T-helper 2 cell (primary cell): Measurements from ENCODE around the gene MYL12A.
"Not testable (repeated sequence)": the region's sequence is repeated elsewhere in the genome, so short reads cannot be mapped to it uniquely, and the experiment has no call there.

Source experiments
- DNase-seq, 5 experiments: peaks; one replicate each; pipeline versions ENCODE4 v3.0.0 to v3.0.0-alpha.2; 2012 to 2022
- total RNA-seq, 2 donors: gene quantifications; one replicate each; lab custom pipeline; 2026; lab: John Stamatoyannopoulos, UW

MYL12A gene
- 191 to 359 reads per million in 2 donors for total RNA-seq

DNA sequence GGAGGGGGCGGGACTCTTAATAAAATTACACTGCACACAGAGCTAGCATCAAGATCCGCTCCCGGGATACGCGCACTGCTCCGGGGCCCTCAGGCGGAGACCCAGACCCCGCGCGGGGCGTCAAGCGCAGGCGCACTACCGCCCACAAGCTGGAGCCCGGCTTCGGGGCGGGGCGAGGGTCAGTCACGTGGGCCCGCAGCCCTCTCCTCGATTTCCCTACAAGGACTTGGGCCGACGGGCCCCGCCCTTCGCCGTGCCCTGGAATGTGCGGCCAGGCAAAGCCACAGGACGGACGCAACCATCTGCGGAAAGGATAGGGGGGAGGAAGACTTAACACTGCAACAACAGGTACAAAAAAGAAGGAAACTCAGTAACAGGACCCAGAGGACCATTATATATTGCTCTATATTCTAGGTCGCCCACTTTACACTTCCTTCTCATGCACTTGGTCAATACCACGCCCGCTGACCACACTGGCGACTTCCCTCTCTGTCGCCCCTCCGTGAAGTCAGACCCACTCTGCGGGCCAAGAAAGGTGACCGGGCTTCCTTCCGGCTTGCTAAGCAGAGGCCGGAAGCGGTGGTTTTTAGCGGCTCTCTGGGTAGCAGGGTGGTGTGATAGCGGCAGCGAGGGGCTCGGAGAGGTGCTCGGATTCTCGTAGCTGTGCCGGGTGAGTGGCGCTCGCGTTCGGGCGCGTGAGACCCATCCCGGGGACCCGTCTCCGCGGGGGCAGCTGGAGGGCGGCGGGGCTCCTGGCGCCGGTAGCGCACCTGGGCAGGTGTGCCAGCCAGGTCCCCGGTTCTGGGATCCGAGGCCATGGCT is at the start of gene MYL12A:
Gene MYL12A, plus strand, starts transcription at position 562 of the 822 bp plus-strand sequence. CDS start 5,447 bp downstream, outside the sequence.
- peak; percentile 78 to 99 (median 88) for DNase-seq

DNA sequence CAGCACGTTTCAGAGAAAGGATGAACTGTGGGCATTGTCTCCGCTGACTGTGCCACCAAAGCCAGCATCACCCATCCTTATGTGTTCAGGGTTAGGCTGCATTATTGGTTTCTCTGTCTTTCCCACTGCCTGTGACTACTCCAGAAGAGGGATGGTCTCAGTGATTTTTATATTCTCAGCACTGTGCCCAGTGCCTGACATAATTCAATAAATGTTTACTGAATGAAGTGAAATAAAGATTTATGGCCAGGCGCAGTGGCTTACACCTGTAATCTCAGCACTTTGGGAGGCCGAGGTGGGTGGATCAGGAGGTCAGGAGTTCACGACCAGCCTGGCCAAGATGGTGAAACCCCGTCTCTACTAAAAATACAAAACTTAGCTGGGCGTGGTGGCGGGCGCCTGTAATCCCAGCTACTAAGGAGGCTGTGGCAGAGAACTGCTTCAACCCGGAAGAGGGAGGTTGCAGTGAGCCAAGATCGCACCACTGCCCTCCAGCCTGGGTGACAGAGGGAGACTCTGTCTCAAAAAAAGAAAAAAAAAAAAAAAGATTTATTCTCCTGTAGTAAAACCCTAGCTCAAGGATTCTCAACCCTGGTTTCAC is 49.2 kb upstream of the MYL12A start:
- DNase-seq, result not testable (repeated sequence)

DNA sequence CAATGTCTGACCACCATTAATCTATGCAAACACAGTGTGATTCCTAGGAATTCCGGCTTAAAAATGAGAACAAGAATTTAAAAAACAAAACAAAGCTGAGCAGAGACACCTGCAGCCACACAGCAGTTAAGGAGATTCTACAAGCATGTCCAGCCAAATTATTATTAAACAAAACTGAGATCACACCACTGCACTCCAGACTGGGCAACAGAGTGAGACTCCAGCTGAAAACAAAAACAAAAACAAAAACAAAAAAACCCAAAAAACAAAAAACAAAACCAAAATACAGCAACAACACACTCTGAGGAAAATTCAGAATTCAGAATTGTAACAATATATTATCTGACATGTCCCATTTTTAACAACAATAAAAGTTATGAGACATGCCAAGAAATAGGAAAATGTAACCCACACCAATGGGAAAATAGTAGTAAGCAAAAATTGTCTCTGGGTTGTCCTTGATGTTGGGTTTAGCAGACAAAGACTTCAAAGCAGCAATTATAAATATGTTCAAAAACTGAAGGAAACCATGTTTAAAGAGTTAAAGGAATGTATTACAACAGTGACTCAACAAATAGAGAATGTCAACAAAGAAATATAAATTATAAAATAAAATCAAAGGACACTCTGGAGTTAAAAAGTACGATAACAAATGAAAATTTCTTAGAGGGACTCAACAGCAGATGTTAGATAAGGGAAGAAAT is 47.5 kb upstream of the MYL12A start:
- no peak for DNase-seq

DNA sequence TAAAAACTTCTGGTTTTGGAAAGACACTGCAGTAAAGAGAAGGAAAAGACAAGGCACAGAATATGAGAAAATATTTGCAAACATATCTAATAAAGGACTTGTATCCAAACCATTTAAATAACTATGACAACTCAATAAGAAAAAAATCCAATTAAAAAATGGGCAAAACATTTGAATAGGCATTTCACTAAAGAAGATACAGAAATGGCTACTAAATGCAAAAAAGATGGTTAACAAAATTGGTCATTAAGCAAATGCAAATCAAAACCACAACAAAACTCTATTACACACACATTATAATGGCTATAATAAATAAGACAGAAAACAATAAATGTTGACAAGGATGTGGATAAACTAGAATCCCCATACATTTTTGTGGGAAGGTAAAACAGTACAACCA is 42.4 kb upstream of the MYL12A start:
- no peak for DNase-seq

DNA sequence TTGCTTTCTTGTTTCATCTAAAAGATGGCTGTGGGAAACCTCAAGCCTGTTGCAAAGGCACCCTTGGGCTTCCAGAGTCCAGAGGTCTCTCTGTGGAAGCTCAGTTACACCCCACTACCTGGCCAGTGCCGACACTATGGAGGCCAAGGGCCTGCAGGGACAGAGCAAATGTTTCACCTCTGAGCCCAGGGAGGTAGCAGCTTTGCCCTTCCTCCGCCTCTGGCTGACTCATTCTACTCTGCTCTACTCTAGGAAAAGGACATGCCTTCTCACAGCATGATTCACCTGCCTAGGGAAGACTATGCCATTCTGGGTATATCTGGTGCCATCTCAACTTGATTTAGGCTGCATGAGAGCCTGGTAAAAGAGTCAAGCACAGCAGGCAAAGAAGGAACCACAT is 40.0 kb upstream of the MYL12A start:
- DNase-seq, result no peak

DNA sequence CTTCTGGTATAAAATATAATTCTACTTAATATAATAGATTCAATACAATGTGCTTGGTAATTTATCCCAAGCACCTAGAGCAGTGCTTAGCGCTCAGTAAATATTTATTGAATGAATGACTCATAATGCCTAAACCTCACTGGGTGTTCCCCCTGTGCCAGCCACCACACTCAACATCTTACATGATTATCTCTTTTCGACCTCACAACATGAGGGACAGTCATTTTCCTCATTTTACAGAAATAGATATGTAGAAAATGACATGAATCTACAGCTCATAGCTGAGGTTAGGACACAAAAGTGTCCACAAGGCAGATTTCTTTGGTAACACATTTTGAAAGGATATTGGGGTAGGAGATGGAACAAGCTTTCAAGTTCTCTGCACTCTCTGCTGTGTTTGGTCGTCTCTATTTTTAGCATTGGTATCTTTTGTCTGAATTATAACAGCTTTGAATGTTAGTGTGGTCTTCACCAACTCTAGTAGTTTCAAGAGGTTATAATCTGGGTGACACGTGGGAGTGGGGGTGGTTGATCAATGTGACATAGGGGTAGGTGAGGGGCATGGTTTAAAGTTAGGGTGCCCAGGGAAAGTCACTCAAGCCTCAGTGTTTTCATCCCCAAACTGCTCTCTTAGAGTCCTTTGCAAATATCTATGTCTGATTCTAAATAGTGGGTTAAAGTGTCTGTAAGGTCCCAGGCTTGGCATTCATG is 37.6 kb upstream of the MYL12A start:
- DNase-seq, result peak in 1 of 5 experiments; percentile 76

DNA sequence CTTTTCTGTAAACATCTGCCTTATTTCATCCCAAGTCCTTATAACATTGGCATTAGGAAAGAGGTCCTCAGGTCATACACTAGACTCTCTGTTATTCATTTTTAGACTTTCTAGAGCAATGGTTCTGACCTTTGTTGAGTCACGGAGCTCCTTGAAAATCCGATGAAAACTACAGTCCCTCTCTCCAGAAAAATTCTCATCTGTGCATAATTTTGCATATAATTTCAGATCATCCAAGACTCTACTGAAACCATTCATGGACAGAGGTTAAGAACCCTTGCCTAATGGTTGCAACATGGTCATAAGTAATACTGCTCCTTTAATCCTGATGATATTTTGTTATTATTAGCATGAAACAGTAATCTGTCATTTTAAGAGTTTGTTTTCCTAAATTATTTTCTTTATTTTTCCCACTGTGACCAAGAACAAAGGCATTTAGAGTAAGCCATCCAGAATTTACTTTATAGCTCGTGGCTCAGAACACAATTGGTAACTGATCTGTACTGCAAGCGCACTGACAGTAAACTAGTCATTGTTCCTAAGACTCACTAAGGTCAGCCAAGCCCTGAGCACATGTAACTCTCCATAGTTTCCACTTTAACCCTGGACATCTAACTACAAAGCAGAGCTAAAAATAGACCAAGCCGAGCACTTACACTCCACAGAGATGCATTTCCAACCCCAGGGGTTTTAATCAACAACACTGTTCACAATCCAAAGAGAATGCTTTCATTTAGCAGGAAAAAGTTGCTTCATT is 36.2 kb upstream of the MYL12A start:
- DNase-seq, result no peak

DNA sequence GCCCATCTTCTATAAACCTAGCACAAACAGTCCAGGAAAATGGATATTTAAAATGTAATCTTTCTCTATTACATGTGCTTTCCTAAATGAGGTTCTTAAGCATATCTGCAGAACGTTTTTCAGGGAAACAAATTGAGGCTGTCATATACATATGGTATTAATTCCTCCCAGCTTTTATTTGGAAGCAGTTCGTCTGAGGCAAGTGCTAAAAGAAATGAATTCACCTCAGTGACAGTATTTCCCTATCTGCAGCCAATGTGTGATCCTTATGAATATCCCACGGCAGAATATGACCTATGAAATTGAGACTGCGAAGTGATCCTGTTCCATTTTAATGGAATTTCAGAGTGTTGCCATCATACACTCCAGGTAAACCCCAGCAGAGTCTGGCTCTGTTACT is 34.9 kb upstream of the MYL12A start:
- no peak for DNase-seq

DNA sequence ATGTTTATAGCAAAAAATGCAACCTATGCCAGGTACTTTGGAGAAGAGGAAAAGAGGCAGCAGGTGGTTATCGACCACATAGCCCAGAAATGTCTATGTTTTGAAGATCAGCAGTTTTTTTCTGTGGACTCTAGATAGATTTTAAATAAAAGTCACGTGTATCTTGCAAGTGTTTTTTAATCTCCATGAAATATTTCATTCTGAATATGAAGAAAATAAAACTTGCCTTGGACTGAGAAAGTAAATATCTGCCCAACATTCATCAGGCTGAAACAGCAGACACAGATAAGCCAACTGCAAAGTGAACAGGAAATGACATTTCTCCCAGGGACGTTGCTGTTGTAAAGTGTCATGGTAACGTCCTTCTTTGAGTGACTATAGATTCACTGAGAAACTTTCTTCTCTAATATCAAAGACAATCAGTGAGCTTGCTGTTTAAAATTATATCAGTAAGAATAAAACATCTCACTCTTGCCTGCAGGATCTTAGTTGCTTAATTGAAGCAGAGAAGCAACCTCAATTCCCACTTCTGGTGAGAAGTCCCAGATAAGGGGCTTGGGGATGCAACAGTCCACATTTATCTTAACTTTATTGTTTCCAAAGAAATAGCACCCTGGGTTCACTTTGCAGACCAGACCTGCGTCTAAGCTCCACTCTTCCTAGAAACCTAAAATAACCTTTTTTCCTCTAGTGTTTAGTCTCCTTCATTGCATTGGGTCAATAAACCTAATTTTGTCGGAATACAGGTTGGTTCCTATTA is 34.1 kb upstream of the MYL12A start:
- DNase-seq, result peak in 1 of 5 experiments; percentile 68

DNA sequence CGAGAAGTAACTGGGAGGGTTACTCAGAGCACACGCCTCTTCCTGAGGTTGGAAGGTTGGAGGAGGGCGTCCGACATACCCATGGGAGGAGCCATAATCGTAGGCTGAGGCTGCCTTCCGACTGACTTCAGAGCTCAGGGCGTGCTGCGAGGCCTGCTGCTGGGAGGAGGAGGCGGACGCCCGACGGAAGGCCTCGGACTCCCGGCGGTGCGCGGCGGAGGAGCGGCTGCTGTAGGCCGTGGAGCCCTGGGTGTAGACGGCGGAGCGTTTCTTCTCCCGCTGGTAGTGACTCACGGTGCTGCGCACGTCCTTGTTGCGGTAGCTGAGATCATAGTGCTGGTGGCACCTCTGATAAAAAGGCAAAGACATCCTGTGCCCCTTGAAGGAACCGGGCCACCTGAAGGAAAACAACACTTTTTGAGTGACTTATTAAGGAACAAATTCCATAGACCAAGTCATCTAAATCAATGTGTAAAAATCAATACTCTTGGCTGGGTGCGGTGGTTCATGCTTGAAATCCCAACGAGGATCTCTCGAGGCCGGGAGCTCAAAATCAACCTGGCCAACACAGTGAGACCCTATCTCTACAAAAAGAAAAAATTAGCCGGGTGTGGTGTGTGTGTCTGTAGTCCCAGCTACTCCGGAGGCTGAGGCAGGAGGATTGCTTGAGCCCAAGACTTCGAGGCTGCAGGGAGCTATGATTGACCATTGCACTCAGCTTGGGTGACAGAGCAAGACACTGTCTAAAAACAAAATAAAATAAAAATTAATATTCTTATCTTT is 32.6 kb upstream of the MYL12A start:
- no peak for DNase-seq

DNA sequence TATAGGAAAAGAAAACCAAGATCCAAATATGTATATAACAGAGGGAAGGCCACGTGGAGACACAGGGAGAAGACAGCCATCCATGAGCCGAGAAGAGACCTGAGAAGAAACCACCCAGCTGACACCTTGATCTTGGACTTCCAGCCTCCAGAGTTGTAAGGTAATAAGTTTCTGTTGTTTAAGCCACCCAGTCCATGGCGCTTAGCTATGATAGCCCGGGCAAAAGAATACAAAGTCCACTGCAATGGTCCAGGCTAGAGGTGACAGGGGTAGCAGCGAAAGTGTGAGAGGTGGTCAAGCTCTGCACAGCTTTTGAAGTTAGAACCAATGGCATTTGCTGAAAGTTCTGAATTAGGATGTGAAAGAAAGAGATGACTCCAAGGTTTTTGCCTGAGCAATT is 30.6 kb upstream of the MYL12A start:
- no peak for DNase-seq

DNA sequence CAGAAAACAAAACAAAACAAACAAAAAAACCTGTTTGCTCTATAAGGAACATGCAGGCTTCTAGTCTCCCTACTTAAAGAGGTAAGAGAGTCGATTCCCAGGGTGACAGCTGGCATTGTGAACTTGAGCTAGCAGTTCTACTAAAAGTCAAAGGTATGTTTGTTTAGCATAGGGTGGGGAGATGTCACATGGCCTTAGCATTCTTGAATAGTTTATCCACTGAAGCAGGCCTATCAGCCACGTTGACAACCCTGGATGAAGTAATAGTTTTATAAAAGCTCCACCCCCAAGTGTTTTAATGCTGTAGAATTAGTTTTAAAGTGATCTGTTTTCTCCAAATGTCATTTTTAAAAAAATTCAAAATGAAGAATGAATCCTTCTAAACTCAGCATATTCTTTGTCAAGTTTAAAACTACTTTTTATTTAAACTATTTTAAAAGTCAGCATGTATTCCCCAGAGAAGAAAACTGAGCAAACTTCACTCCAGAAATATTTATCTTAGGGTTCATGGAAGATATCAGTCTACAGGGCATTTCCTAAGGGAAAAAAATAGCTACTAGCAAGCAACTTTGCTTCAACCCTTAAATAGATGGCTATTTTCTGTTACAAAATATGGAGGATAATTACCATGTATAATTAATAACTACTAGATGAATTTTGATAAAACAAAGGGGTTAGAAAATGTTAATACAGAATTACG is 29.5 kb upstream of the MYL12A start:
- DNase-seq, result no peak

DNA sequence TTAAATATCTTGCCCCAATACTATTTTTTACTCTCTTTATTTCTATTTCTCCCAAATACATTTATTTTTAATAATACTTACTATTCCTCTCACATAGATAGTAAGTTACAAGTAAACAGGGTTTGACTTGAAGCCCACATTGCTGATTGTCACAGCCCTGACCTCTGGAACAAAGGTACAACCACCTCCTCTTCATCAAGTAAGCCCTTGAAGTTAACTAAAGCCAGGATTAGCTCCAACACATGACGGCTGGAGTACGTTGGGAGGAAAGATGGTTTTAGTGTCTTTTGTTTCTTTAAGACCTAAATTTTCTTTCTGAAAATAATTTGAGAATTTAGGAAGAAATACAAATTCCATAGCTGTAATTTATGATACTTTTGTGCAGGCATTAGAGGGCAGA is 28.8 kb upstream of the MYL12A start:
- no peak for DNase-seq

DNA sequence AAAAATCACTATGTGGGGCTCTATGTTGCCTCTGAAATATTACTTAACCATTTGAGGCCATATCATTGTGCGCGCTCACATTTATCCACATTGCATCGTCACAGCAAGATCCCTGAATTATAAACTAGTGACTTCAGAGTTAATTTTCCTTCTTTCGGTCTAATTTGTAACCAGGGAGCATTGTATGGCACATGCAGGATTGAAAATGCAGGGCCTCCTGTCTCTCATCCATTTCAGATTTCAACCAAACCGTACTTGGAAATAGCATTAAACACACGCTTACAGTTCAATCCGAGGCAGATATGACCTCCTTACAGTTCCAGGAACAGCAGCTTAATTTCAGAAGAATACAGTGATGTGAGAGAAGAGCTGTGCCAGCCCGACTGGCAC is 28.4 kb upstream of the MYL12A start:
- DNase-seq, result no peak

DNA sequence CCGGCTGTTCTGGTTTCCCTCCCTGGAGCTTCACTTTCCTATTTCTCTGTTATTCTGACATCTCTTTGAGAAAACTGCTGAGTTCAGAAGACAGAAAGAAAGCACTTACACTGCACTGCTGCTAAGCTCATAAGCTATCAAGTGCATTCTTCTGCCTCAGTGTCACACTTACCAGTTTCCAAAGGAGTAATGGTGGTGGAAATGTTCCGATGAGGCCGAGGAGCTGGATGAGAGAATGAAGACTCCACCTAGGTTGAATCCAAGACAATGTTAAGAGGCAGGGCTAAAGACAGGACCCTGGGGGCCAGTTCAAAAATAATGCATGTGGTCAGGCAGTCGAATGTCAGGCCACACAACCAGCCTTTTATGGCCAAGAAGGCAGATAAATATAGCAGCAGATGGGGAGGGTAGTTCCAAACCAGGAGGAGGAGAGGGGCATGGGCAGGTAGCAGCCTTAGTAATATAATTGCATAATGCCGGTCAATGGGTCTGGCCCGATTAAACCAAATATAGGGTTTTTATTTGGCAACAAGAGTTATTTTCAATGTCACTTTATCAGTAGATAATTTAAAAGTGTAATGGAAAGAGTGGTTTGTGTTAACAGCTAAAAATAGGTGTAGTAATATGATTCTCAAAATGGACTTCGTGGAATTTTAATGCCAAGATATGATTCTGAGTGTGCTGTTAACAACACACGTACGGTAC is 27.8 kb upstream of the MYL12A start, which contains the start of gene MYOM1:
Gene MYOM1, minus strand, starts transcription at position 338 of the 705 bp plus-strand sequence. CDS start 4,745 bp downstream, outside the sequence.
- DNase-seq, result no peak

DNA sequence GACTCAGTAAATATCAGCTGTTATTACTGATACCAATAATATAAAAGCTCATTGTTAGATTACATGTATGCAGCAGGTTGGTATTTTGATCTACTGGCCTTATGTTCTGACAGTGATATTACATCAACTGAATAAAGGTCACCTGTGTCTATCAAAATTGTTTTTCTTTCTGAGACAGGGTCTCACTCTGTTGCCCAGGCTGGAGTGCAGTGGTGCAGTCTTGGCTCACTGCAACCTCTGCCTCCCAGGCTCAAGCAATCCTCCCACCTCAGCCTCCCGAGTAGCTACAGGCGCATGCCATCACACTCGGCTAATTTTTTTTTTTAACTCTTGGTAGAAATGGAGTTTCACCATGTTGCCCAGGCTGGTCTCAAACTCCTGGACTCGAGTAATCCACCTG is 26.7 kb upstream of the MYL12A start:
- not testable (repeated sequence) for DNase-seq

DNA sequence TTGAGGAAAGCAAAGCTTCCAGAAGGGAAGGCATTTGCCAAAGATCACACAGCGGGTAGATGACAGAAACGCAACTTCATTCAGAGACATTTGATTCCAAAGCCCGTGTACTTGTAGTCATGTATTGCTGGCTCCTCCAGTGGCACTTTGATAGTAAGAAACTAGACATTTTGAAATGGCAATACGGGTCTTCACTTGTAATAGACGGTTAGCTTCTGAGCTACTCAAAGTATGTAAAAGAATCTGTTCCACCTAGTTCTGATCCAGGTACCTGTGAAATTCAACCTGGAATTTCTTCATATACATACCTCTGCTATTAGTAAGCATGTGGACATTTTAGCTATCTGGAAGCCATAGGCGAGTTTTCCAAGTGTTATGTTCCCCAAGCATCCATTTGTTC is 26.1 kb upstream of the MYL12A start:
- DNase-seq, result no peak

DNA sequence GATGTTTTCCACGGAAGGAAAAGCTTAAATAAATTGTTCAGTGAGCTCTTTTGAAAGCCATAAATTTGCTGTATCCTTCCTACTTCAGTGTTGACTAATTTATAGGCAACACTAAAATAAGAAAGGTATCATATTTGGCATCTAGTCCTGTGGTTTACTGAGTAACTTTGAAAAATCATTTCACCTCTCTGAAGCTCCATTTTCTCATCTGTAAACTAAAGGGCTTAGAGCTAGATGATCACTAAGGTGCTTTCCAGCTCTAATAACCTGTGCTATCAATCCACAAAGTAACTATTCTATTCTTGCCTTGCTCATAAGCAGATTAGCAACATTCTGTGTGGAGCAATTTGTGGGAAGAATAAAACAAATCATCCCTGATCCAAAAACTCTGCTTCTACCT is 24.2 kb upstream of the MYL12A start:
- DNase-seq, result peak in 1 of 5 experiments; percentile 77

DNA sequence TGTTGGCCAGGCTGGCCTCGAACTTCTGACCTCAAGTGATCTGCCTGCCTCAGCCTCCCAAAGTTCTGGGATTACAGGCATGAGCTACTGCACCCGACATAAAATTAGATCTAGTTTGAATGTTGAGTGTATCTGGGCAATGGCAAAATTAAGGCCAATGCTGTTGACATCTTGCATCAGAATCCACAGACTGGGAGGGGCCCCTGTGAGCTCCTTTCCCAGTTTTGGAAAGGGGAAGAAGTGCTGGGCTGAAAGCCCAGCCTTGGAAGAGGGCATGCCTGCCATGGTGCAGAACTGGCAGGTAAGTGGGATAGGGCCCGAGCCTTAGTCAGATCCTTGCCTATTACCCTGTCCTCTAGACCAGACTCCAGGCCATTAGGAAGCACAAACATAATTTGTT is 23.4 kb upstream of the MYL12A start:
- no peak for DNase-seq
